Activated CD4-positive, alpha-beta T cell treated with anti-CD3 and anti-CD28 coated beads, Interleukin-2, amount 50 U/mL, for 16 hours (primary cell): ENCODE measurements around the gene PPP1R2.
"Not testable (repeated sequence)": the region's sequence is repeated elsewhere in the genome, so short reads cannot be mapped to it uniquely, and the experiment has no call there.

ENCODE experiments used
- DNase-seq: peaks from one replicate; pipeline ENCODE4 v3.0.0-alpha.2; 2020

PPP1R2 gene

GRCh38 chr3:195532834-195533233 lies 10.3 kb downstream of the PPP1R2 start:
- DNase-seq = no peak

GRCh38 chr3:195532345-195532744 lies 10.8 kb downstream of the PPP1R2 start:
- DNase-seq = no peak

GRCh38 chr3:195531683-195532082 lies 11.4 kb downstream of the PPP1R2 start:
- DNase-seq = no peak

- no peak for DNase-seq
These were observed 16.6 kb downstream of the PPP1R2 start for GRCh38 chr3:195526492-195526891.

GRCh38 chr3:195524171-195524896 lies 18.8 kb downstream of the PPP1R2 start:
- peak; percentile 60 for DNase-seq

- no peak for DNase-seq
These were observed 20.7 kb downstream of the PPP1R2 start for GRCh38 chr3:195522254-195523023.

GRCh38 chr3:195517030-195517429 lies 26.1 kb downstream of the PPP1R2 start:
- no peak for DNase-seq

GRCh38 chr3:195514610-195515235 lies 28.4 kb downstream of the PPP1R2 start:
- DNase-seq = peak; percentile 27

- no peak for DNase-seq
These were observed 30.3 kb downstream of the PPP1R2 start for GRCh38 chr3:195512798-195513345.

- DNase-seq = no peak
These were observed 32.0 kb downstream of the PPP1R2 start for GRCh38 chr3:195511136-195511535.

GRCh38 chr3:195508185-195508584 lies 34.9 kb downstream of the PPP1R2 start:
- no peak for DNase-seq

- DNase-seq = no peak
These were observed 67.5 kb downstream of the PPP1R2 start for GRCh38 chr3:195475614-195476013.

- DNase-seq = not testable (repeated sequence)
These were observed 68.0 kb downstream of the PPP1R2 start for GRCh38 chr3:195475116-195475515.

GRCh38 chr3:195468841-195469240 lies 74.3 kb downstream of the PPP1R2 start:
- no peak for DNase-seq

- DNase-seq = no peak
These were observed 74.7 kb downstream of the PPP1R2 start for GRCh38 chr3:195468391-195468776.

- peak; percentile 56 for DNase-seq
These were observed 75.3 kb downstream of the PPP1R2 start for GRCh38 chr3:195467641-195468390.

GRCh38 chr3:195466251-195466650 lies 76.9 kb downstream of the PPP1R2 start:
- DNase-seq = no peak
